ENCODE results near the gene UPF1. TPM values are rescaled to one million over a fixed set of nuclear protein-coding genes. Genes with fewer than 3 reads are reported as not detected.
"Not testable (repeated sequence)": the region's sequence is repeated elsewhere in the genome, so short reads cannot be mapped to it uniquely, and the experiment has no call there.

The UPF1 gene
- total and polyA plus RNA-seq, 8 donors: 26.3 to 54.4 (median 37.5) TPM

DNA sequence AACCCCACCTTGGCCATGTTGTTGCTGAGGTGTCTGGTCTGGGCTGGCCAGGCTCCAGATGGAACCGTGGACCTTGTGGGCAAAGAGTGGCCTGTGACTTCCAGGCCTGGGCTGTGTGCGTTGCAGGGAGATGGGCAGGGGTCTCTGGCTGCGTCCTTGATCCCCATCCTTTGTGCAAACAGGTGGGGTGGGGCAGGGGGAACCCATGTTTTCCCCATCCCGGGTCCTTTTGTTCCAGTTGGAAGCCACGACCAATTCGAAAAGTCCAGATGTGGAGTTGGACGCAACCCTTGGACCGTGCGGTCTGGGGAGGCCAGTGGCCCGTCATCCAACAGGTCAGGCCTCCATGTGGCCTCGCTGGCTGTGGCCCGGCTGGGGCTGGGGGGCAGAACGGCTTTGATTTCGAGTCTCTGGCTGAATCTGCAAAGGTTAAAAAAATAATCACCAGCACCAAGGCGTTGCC is 27.6 kb upstream of the UPF1 start:
- H3K27me3 ChIP-seq: no peaks in the 10 kb centered on the region
- FAIRE-seq: no peak
- H3K4me1 ChIP-seq: no peaks in the 10 kb centered on the region
- TF ChIP-seq, protein P1, sequence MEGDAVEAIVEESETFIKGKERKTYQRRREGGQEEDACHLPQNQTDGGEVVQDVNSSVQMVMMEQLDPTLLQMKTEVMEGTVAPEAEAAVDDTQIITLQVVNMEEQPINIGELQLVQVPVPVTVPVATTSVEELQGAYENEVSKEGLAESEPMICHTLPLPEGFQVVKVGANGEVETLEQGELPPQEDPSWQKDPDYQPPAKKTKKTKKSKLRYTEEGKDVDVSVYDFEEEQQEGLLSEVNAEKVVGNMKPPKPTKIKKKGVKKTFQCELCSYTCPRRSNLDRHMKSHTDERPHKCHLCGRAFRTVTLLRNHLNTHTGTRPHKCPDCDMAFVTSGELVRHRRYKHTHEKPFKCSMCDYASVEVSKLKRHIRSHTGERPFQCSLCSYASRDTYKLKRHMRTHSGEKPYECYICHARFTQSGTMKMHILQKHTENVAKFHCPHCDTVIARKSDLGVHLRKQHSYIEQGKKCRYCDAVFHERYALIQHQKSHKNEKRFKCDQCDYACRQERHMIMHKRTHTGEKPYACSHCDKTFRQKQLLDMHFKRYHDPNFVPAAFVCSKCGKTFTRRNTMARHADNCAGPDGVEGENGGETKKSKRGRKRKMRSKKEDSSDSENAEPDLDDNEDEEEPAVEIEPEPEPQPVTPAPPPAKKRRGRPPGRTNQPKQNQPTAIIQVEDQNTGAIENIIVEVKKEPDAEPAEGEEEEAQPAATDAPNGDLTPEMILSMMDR (IDR thresholded peaks at IDR 0.05): no peak
- DNase-seq: no peak
- intact Hi-C loops (cut with DNase I): no loop called here
- no peak for ATAC-seq
- WGBS, 2 donors: 83 to 91% methylated on average over 15 of the region's 15 CpGs
- H3K9me3 ChIP-seq: no peaks in the 10 kb centered on the region
- no peak overlapping the region for H3K4me3 ChIP-seq
- H3K36me3 ChIP-seq: no peaks in the 10 kb centered on the region
- no peak overlapping the region for H3K27ac ChIP-seq

DNA sequence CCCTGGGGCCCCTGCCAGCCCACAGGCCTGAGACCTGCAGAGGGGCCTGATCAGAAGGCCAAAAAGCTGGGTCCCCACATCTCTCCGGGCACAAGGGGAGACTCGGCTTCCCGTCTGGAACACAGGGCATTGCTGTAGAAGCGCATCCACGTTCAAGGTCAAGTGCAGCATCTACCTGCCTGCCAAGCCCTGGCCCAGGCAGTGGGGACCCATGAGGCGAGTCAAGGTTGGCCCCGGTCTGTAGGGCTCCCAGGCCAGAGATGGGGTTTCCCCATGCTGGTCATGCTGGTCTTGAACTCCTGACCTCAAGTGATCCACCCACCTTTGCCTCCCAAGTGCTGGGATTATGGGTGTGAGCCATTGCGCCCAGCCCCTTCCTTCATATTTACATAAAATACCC is 27.1 kb upstream of the UPF1 start:
- Histone ChIP-seq H3K27me3 (no peaks in the 10 kb centered on the region), H3K9me3 (no peaks in the 10 kb centered on the region), H3K27ac (no peak overlapping the region), H3K4me3 (no peak overlapping the region), H3K36me3 (no peaks in the 10 kb centered on the region), H3K4me1 (no peaks in the 10 kb centered on the region)
- no peak for FAIRE-seq
- ATAC-seq: no peak
- intact Hi-C loops (cut with DNase I): no loop called here
- TF ChIP-seq, protein P1 (IDR thresholded peaks at IDR 0.05): no peak
- DNase-seq: peak in 1 of 6 donors; percentile 24
- WGBS, 2 donors: 76 to 81% methylated on average over 8 of the region's 8 CpGs

DNA sequence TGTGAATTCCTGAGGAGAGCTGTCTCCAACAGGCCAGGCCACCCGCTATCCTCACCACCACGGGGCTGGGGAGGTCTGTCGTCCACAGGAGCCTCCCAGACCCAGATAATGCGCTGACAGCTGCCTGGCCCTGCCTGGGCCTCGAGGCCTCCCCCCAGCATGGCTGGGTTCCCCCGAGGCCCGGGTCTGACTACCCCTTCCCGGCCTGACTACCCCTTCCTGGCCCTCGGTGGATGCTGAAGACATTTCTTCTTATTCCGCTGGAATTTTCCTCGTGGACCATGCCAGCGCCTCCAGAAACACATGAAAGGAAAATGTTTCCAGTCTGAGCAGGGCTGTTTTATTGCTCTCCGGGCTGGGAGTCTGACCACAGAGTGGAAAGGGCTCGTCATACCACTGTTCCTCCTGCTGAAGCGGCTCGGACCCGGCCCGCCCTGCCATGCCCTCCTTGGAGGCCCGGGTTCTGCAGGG is 23.9 kb upstream of the UPF1 start:
- H3K36me3 ChIP-seq: no peaks in the 10 kb centered on the region
- FAIRE-seq (no peak), DNase-seq (peak in 1 of 6 donors; percentile 14), ATAC-seq (peak in 1 of 4 donors; percentile 28)
- no peak overlapping the region for H3K4me3 ChIP-seq
- 77 to 80% methylated on average over 18 to 19 of the region's 19 CpGs for WGBS, 2 donors
- no peaks in the 10 kb centered on the region for H3K9me3 ChIP-seq
- TF ChIP-seq, protein P1 (IDR thresholded peaks at IDR 0.05): no peak
- no peaks in the 10 kb centered on the region for H3K4me1 ChIP-seq
- intact Hi-C loops (cut with DNase I): no loop called here
- H3K27ac ChIP-seq: no peak overlapping the region
- no peaks in the 10 kb centered on the region for H3K27me3 ChIP-seq

DNA sequence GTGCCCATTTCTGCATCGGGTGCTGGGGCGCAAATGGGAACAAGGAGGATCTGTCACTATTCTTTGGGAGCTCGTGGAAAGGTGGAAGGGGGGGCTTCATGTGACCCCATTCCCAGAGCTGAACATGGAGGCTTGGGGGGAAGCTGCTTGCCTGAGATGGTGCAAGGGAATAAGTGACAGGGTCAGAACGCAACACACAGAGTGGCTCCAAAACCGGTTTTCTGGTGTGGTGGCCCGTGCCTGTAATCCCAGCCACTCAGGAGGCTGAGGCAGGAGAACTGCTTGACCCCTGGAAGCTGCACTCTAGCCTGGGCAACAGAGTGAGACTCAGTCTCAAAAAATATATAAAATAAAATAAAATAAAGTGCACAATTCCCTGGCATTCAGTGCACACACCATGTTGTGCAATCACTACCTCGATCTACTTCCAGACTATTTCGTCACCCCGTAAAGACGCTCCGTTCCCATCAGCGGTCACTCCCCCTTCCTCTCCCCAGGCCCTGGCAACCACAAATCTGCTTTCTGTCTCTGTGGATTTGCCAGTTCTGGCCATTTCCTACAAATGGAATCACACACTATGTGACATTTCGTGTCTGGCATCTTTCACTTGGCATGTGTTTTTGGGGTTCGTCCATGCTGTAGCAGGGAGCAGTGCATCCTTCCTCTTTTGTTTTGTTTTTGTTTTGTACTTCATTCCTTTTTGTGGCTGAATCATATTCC is 22.4 kb upstream of the UPF1 start:
- Histone ChIP-seq H3K9me3 (no peaks in the 10 kb centered on the region), H3K27me3 (no peaks in the 10 kb centered on the region), H3K27ac (no peak overlapping the region), H3K4me1 (no peaks in the 10 kb centered on the region), H3K4me3 (no peak overlapping the region), H3K36me3 (no peaks in the 10 kb centered on the region)
- no peak for FAIRE-seq
- peak in 1 of 6 donors; percentile 20 for DNase-seq
- TF ChIP-seq, protein P1 (IDR thresholded peaks at IDR 0.05): no peak
- 47 to 57% methylated on average over 14 of the region's 14 CpGs for WGBS, 2 donors
- intact Hi-C loops (cut with DNase I): no loop called here
- ATAC-seq: peak in 3 of 4 donors; percentile 62 to 73 (median 68)

DNA sequence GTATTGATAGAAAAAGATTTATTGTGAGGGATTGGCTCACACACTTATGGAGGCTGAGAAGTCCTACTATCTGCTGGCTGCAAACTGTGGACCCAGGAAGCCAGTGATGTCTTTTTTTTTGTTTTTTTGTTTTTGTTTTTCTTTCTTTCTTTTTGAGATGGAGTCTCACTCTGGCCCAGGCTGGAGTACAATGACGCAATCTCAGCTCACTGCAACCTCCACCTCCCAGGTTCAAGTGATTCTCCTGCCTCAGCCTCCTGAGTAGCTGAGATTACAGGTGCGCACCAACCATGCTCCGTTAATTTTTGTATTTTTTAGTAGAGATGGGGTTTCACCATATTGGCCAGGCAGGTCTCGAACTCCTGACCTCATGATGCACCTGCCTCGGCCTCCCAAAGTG is 20.1 kb upstream of the UPF1 start:
- WGBS, 2 donors: 83 to 96% methylated on average over 5 of the region's 5 CpGs
- intact Hi-C loops (cut with DNase I): not testable (repeated sequence)

More for the DNA sequence above, 20.1 kb upstream of the UPF1 start:
- not testable (repeated sequence) for H3K36me3 ChIP-seq, DNase-seq, H3K9me3 ChIP-seq, H3K27ac ChIP-seq, FAIRE-seq, H3K4me3 ChIP-seq, H3K27me3 ChIP-seq, ATAC-seq, H3K4me1 ChIP-seq

All from pancreas (tissue), 10 donors.